Measurements from ENCODE around the gene LRMDA.

LRMDA gene

GRCh38 chr10:76029782-76030181 is 598.4 kb downstream of the LRMDA start:
- no peak for DNase-seq (ENCODE audit: low spot score)

DNA sequence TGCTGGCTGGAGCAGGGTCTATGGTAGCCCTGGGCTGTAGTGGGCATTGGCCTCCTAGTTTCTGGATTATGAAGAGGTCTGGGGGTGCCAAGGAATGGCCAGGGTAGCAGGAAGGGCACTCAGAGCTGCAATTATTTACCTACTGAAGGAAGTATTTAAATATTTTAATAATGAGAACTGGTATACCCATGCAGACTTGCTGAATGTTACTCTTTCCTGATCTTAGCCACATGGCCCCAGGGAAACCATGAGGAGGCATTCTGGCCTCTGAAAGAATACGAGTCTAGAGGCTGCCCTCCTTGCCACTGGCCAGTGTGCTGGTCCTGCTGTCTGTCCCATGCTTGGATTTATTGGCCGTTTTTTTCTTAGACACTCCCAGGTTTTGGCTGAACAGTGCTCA is 599.7 kb downstream of the LRMDA start:
- DNase-seq (ENCODE audit: low spot score), result no peak

GRCh38 chr10:76031769-76032699 is 600.6 kb downstream of the LRMDA start:
- DNase-seq (ENCODE audit: low spot score), result no peak

- DNase-seq (ENCODE audit: low spot score), result no peak
Observed at GRCh38 chr10:76032700-76033039, 601.2 kb downstream of the LRMDA start.

- DNase-seq (ENCODE audit: low spot score), result no peak
Observed at GRCh38 chr10:76033457-76034196, 602.2 kb downstream of the LRMDA start.

- DNase-seq (ENCODE audit: low spot score), result no peak
Observed at GRCh38 chr10:76034353-76035205, 603.2 kb downstream of the LRMDA start.

GRCh38 chr10:76035206-76036110 is 604.0 kb downstream of the LRMDA start:
- DNase-seq (ENCODE audit: low spot score), result no peak

DNA sequence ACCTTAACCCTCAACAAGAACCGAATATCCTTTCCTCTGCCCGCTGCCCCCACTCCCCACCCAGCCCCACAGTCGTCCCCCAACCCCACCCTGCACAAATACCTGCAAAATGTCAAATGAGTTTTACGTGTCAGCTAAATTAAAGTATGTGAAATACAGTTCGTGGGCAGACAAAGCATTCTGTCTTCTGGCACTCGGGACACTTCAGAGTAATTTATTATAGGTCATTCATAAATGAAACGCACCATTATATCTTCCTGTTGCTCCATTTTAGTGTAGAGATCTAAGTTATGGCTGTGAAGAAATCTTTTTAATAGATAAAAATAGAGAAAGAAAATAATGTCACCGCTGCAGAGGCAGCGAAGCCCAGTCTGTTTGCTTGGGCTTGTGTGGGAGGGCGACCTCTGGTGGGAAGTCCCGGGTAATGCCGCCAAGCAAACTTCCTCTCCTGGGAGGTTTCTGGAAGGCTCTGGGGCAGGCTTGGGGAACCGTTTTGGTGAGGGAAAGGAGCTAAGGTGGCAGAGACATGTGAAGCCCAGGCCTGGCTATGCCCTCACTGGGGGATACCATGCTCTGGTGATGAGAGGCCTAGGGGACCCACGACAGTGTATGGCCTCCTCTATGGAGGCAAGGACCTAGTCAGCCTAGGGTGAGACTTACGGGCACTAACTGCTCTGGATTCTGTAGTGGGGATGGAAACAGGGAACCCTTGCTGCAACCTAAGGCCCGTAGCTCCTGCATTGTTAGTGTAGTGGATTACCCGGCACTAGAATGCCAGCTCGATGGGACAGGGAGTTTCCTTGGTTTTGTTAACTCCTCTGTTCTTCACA is 604.9 kb downstream of the LRMDA start:
- peak; percentile 30 for DNase-seq (ENCODE audit: low spot score)

- no peak for DNase-seq (ENCODE audit: low spot score)
Observed at GRCh38 chr10:76036962-76037361, 605.5 kb downstream of the LRMDA start.

GRCh38 chr10:76037531-76038155 is 606.2 kb downstream of the LRMDA start:
- DNase-seq (ENCODE audit: low spot score), result no peak

DNA sequence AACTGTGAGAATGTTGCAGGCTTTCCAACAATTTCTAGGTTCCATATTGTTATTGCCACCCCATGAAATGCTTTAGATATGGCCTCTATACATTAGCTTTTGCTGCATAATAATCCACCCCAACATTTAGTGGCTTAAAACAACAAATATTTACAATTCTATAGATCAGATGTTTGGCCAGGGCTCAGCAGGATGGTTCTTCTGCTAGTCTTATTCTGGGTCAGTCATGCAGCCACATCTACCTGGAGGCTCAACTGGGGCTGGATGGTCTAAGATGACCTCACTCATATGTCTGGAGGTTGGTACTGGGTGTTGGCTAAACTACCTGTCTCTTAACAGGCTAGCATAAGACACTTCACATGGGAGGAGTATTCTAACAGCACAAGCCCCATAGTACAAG is 607.3 kb downstream of the LRMDA start:
- DNase-seq (ENCODE audit: low spot score), result no peak

DNA sequence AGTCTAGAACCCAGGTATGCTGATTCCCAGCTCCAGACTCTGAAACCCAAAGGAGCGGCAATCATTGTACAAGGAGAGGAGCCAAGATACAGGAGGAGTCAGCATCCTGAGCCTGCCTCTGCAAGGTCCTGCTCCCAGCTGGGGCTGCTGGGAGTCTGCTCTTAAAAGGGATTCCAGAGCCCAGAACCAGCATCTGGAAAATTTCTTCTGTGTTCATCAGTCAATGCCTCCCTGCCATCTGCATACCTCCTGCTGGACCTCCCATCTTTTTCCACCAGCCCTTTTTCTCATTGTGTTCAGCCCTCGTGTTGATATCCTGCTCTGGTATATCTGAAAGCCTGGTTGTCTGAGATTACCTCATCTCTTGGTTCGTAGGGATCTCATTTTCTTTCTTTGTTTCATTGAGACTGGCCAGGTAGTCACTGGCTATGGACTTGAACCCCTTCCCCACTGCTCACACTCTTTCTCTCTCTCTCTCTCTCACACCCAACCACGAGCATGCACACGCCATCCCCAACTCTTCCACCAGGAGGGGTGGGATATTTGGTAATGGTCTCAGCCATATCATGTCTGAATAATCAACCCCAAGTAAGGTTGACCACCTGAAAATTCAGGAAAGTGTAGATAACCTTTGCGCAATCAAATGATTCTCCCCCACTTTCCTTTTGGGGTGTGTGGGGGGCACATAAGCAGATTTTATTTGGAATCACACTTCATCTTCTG is 608.8 kb downstream of the LRMDA start:
- DNase-seq (ENCODE audit: low spot score), result no peak

DNA sequence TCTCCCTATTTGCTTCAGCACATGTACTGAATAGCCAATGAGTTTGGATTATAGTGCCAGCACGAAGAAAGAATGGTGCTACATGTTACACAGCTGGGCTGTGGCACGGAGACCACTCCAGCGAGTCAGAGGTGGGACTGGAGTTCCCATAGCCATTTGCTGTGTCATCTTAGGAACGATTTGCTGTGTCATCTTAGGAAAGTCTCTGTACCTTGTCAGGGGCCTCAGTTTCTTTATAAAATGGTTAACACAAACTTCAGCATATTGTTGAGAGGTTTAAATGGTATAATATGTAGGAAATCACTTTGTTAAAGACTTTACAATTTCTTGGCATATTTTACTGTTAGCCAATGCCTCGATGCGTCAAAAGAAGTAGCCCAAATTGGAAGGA is 609.4 kb downstream of the LRMDA start:
- no peak for DNase-seq (ENCODE audit: low spot score)

- DNase-seq (ENCODE audit: low spot score), result no peak
Observed at GRCh38 chr10:76041551-76041950, 610.1 kb downstream of the LRMDA start.

DNA sequence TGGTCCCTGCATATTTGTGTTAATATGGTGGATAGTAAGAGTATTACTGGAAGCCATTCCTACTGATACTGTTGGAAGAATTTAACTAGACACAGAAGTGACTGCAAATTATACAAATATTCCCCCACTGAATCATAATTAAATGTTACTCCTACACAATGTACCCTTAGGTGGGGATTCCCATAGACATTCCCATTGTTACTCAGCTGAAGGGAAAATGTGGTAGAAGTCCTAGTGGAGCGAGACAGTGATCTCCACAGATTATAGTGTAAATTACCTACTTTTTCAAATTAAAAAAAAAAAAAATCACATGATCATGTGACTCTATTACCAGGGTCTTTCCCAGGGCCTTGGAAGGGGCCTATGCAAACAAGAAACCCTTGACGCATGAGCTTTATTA is 611.8 kb downstream of the LRMDA start:
- DNase-seq (ENCODE audit: low spot score), result no peak

- DNase-seq (ENCODE audit: low spot score), result no peak
Observed at GRCh38 chr10:76044751-76045150, 613.3 kb downstream of the LRMDA start.

GRCh38 chr10:76045174-76045573 is 613.8 kb downstream of the LRMDA start:
- no peak for DNase-seq (ENCODE audit: low spot score)

DNA sequence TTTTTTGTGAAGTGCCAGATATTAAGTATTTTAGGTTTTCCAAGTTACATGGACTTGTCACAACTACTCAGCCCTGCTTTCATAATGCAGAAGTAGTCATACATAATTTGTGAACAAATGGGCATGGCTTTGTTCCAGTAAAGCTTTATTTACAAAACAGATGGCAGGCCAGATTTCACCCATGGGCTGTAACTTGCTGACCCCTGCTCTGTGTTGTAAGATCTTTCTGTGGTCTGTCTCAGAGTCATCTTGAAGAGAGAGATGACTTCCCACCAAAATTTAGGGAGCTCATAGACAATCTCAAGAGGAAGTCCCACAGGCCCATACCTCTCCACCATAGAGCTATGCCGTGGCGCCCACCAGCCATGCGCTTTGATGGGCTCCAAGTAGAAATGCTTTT is 616.1 kb downstream of the LRMDA start:
- no peak for DNase-seq (ENCODE audit: low spot score)

- DNase-seq (ENCODE audit: low spot score), result no peak
Observed at GRCh38 chr10:76049581-76050290, 618.3 kb downstream of the LRMDA start.

Data from cerebellar cortex (tissue), 1 donor.